GM10266 (cell line): ENCODE results near the gene S100P.

Source experiments
- DNase-seq: peaks from one replicate; pipeline ENCODE4 v3.0.0; 2012; ENCODE audit errors: extremely low spot score
- TF ChIP-seq, protein P1 (sequence below): IDR thresholded peaks from 2 replicates; pipeline ENCODE4 v1.5.1; 2012; ENCODE audit warnings: mild to moderate bottlenecking, low read depth; ENCODE audit not compliant: control insufficient read depth, insufficient read depth; ENCODE audit errors: missing control alignments

S100P gene

DNA sequence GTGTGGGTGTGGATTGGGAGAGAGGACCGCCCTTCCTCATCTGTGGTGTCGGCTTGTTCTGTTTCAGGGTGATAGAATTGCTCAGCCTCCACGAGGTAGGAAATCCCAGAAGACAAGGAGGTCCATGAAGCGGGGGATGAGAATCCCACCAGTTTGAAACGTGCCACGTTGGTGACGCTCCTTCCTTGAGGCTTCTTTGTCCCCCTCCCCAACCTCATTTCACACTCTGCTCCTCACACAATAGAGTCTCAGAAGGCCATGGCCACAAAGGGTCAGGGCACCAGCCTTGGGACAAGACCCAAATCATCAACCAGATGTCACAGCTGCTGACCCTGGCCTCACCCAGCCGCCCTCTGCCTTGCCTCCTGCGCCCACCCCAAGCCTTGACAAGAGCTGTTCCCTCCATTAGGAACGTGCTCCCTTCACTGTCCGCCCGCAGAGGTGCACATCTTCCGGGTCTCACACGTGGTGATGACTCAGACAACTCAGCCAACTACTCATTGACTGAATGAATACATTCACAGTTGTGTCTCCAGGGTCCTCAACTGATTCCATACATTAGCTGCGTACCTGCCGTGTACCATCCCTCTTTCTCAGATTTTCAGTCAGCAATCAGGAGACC, 40.6 kb downstream of the S100P start:
- DNase-seq, result no peak

DNA sequence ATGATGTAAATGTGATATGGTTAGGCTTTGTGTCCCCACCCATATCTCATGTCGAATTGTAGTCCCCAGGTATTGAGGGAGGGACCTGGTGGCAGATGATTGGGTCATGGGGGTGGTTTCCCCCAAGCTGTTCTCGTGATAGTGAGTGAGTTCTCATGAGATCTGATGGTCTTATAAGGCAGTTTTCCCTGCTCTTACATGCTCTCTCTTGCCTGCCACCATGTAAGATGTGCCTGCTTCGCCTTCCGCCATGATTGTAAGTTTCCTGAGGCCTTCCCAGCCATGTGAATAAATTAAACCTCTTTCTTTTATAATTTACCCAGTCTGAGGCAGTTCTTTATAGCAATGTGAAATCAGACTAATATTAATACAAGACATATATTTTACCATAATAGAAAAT, 46.2 kb downstream of the S100P start:
- TF ChIP-seq, protein P1, sequence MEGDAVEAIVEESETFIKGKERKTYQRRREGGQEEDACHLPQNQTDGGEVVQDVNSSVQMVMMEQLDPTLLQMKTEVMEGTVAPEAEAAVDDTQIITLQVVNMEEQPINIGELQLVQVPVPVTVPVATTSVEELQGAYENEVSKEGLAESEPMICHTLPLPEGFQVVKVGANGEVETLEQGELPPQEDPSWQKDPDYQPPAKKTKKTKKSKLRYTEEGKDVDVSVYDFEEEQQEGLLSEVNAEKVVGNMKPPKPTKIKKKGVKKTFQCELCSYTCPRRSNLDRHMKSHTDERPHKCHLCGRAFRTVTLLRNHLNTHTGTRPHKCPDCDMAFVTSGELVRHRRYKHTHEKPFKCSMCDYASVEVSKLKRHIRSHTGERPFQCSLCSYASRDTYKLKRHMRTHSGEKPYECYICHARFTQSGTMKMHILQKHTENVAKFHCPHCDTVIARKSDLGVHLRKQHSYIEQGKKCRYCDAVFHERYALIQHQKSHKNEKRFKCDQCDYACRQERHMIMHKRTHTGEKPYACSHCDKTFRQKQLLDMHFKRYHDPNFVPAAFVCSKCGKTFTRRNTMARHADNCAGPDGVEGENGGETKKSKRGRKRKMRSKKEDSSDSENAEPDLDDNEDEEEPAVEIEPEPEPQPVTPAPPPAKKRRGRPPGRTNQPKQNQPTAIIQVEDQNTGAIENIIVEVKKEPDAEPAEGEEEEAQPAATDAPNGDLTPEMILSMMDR, result no peak
- DNase-seq, result no peak

More for the DNA sequence above, 40.6 kb downstream of the S100P start:
- TF ChIP-seq, protein P1, result no peak

DNA sequence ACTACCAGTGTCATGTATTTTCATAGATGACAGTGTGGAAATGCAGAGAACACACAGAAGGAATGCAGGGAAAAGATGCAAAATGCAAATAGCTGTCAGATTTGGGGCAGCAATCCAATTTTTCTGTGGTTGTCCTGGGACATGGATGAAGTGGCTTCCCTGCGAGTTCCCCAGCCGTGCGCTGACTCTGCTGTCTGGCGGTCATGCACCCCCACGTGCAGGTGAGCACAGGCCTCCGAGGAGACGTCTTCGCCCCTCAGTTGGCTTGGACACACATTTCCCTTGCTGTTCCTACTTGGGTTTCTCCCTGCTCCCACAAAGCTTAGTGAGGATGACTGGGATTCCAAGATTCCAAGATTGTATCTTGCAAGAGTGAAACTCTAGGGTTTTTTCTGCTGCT, 46.7 kb downstream of the S100P start:
- TF ChIP-seq, protein P1, result no peak
- no peak for DNase-seq

DNA sequence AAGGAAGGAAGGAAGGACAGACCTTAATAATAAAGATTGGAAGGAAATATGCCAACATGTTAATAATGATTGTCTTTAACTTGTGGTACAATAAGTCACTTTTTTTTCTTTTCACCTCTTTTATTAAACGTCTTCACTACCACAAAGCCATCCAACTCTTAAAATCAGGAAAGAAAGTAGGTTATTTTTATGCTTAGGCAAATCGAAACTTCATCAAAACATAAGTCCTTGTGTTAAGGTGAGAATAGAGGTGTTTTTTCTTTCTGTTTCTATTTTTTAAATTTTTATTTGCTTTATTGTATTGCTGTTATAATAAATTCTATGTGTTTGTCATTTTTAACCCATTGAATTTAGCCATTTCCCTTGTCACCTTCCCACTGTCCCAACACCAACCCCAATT, 48.8 kb downstream of the S100P start:
- DNase-seq, result no peak
- TF ChIP-seq, protein P1, result no peak

DNA sequence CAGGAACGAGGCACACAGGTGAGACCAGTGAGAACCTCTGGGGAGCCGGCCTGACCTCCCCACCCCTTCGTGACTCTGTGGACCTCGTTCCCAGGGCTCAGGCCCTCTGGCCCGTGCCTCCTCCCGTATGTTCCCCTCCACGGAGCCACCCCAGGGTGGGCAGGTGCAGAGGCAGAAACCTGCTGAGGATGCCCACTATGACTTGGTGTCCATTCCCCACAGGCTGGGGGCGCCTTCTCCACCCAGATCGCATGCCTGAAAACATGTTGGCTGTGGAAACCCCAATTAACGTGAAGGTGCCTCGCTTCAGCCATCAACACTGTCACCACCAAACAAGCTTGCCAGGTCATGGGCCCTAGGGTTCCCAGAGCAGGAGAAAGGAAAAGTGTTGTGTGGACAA, 49.3 kb downstream of the S100P start:
- DNase-seq, result no peak
- TF ChIP-seq, protein P1, result no peak
